Fibroblast of skin of abdomen (primary cell): Measurements from ENCODE around the gene C19orf47.
"Not testable (repeated sequence)": the region's sequence is repeated elsewhere in the genome, so short reads cannot be mapped to it uniquely, and the experiment has no call there.

Source experiments
- DNase-seq: peaks from one replicate; pipeline ENCODE4 v3.0.0-alpha.2; 2013

Gene C19orf47

GRCh38 chr19:40376286-40376862, 28.2 kb upstream of the C19orf47 start:
- no peak for DNase-seq

DNA sequence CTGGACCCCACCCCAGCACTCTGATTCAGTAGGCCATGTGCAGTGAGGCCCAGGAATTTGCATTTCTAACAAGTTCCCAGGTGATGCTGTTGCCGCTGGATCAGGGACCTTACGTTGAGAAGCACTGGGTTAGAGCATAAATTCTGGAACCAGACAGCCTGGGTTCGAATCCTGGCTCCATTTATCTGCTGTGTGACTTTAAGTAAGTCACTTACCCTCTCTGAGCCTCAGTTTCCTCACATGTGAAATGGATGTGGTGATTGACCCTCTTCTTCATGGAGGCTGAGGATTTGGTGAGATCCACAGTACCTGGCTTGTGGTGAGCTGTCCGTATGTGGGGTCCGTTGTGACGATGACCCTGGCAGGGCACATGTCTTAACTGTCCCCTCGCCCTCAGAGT, 25.9 kb upstream of the C19orf47 start:
- DNase-seq: no peak

- DNase-seq: no peak
Observed at GRCh38 chr19:40371802-40372122, 23.6 kb upstream of the C19orf47 start.

DNA sequence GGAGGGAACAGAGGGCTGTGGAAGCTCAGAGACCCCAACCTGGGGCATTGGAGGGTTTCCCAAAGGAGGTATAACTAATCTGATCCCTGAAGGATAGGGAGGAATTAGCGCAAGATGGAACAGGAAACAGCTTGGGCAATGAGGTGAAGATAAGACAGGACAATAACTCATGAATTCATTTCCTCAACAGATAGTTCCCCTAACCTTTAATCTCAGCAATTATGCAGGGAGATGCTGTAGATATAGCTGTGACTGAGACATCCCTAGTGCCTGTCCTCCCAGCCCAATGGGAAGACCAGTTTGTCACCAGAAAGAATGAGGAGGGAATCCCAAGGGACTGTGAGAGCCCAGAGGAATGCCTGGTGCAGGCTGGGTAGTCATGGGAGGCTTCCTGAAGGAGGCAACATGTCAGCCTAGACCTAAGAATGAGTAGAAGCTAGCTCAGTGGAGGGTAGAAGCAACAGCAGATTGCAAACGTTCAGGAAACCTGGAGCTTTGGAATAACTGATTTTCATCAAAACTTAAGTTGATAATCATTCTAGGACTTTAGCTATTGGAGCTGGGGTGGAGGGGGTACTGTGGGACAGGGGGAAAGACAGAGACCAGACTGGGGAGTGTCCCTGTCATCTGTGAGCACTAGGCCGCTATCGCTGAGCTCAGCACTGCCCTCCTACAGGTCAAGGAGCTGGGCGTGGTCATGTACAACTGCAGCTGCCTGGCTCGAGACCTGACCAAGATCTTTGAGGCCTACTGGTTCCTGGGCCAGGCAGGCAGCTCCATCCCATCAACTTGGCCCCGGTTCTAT, 23.0 kb upstream of the C19orf47 start:
- no peak for DNase-seq

DNA sequence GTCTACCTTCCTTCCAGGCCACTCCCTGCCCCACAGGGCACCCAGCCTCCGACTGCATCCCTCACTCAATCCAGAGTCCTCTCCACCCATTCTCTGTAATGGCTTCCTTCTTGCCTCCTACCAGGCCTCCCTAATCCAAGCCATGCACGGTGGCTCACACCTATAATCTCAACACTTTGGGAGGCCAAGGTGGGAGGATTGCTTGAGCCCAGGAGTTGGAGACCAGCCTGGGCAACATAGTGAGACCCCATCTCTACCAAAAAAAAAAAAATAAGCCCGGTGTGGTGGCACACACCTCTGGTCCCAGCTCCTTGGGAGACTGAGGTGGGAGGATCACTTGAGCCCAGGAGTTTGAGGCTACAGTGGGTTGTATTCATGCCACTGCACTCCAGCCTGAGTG, 22.1 kb upstream of the C19orf47 start:
- DNase-seq: not testable (repeated sequence)

GRCh38 chr19:40369797-40370196, 21.6 kb upstream of the C19orf47 start:
- no peak for DNase-seq

- no peak for DNase-seq
Observed at GRCh38 chr19:40367577-40368434, 19.6 kb upstream of the C19orf47 start.

- DNase-seq: peak; percentile 45
Observed at GRCh38 chr19:40366697-40367561, 18.7 kb upstream of the C19orf47 start.

- DNase-seq: peak; percentile 79
Observed at GRCh38 chr19:40365613-40366401, 17.6 kb upstream of the C19orf47 start.

GRCh38 chr19:40365010-40365409, 16.8 kb upstream of the C19orf47 start:
- DNase-seq: no peak

- DNase-seq: no peak
Observed at GRCh38 chr19:40363069-40363468, 14.9 kb upstream of the C19orf47 start.

GRCh38 chr19:40362160-40362559, 14.0 kb upstream of the C19orf47 start:
- no peak for DNase-seq

GRCh38 chr19:40360708-40361241, 12.6 kb upstream of the C19orf47 start:
- no peak for DNase-seq

DNA sequence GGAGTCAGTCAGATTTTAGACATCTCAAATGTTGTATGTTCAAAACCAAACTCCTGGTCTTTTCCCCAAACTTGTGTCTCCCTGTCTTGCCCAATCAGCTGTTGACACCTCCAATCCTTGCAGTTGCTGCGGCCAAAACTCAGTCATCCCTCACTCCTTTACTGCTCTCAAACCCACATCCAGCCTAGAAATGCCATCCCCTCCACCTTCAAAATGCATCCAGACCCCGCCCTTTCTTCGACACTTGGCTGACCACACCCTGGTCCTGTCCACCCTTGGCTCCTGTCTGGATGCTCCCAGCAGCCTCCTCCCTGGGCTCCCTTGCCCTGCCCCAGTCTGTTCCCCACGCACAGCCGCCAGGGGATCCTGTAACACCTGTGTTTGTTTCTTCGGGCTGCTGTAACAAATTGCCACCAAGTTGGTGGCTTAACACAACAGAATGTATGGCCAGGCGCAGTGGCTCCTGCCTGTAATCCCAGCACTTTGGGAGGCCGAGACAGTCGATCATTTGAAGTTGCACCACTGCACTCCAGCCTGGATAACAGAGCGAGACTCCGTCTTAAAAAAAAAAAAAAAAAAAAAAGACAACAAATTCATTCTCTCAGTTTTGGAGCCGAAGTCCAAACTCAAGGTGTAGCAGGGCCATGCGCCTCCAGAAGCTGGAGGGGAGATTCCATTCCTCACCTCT, 12.0 kb upstream of the C19orf47 start:
- DNase-seq: no peak

GRCh38 chr19:40358773-40359172, 10.6 kb upstream of the C19orf47 start:
- DNase-seq: no peak

GRCh38 chr19:40357640-40358039, 9.4 kb upstream of the C19orf47 start:
- peak; percentile 22 for DNase-seq

- DNase-seq: peak; percentile 38
Observed at GRCh38 chr19:40356681-40357595, 8.7 kb upstream of the C19orf47 start.

DNA sequence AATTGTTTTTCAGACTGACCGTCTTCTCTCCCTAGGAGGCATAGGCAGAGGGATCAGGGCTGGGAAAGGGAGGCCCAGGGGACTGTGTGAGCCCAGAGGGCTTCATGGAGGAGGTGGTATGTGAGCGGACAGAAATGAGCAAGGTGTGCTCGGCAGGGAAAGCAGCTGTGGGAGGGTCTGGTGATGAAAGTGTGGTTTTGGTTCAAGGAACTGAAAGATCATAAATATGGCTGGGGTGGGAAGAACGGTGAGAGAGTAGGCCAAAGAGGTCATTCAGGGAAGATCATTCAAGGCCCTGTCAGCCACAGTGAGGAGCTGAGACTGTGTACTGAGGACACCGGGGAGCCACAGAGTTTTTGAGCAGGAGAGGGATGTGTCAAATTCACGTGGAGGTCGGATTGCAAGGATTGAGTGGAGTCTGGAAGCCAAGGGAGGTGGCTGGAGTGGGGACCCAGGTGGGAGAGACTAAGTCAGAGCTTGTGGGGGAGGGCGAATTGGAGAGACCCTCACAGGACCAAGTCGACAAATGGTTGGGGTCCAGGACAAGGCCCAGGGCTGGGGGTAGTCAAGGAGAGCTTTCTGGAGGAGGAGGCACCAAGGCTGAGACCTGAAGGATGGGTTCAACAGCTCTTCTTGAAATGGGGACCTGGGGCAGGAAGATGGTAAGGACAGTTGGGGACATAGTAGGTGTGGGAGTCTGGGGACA, 7.9 kb upstream of the C19orf47 start:
- no peak for DNase-seq

DNA sequence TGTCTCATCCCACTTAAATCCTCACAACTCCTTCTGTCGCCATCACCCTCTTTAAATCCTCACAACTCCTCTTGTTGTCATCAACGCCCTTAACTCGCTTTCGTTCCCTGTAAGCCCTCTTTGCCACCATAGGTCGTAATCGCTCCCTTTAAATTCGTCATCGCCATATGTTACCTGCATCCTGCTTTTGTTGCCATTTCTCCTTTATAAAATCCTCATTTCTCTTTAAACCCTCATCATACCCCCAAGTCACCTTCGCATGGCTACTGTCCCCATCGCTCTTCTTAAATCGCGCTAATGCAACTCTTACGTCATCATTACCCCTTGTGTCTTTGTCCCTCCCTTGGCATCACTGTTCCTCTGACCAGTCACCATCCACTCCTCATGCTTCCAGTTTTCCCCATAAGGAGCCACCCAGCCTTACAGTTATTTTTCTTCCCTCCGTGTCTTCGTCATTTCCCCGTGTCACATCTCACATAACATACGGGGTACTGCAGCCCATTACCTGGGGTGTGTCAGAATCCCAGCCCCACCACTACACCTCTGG, 837 bp upstream of the C19orf47 start:
- peak; percentile 13 for DNase-seq
